H9 (cell line): Measurements from ENCODE around the gene PPP1R13B. TPM values are rescaled to one million over a fixed set of nuclear protein-coding genes. Genes with fewer than 3 reads are reported as not detected.

ENCODE experiments used
- DNase-seq: peaks from one replicate; pipeline ENCODE4 v3.0.0-alpha.2; 2017
- H2AFZ ChIP-seq: one replicate; pipeline ENCODE4 v1.6.1; 2013; ENCODE audit warnings: mild to moderate bottlenecking, low read length, control low read depth, moderate library complexity
- H2AK5ac ChIP-seq: 2 replicates; pipeline ENCODE4 v1.6.1; 2013; ENCODE audit warnings: low read length, control low read depth, mixed read lengths; ENCODE audit not compliant: insufficient read length
- H2BK120ac ChIP-seq: one replicate; pipeline ENCODE4 v1.6.1; 2013; ENCODE audit warnings: low read depth, mild to moderate bottlenecking, low read length, control low read depth, inconsistent platforms; ENCODE audit not compliant: poor library complexity, severe bottlenecking
- H2BK12ac ChIP-seq: 2 replicates; pipeline ENCODE4 v1.6.1; 2013; ENCODE audit warnings: low read length, control low read depth, mixed read lengths, low read depth; ENCODE audit not compliant: insufficient read length
- H2BK15ac ChIP-seq: 2 replicates; pipeline ENCODE4 v1.6.1; 2013; ENCODE audit warnings: low read depth, low read length, control low read depth
- H2BK20ac ChIP-seq: one replicate; pipeline ENCODE4 v1.6.1; 2013; ENCODE audit warnings: low read depth, mild to moderate bottlenecking, low read length, control low read depth, inconsistent platforms; ENCODE audit not compliant: poor library complexity, severe bottlenecking
- H2BK5ac ChIP-seq: 2 replicates; pipeline ENCODE4 v1.6.1; 2013; ENCODE audit warnings: low read length, control low read depth, mixed read lengths; ENCODE audit not compliant: insufficient read length
- H3K14ac ChIP-seq: 2 replicates; pipeline ENCODE4 v1.6.1; 2013; ENCODE audit warnings: low read length, control low read depth; ENCODE audit not compliant: insufficient read depth
- H3K18ac ChIP-seq: 2 replicates; pipeline ENCODE4 v1.6.1; 2013; ENCODE audit warnings: low read depth, mild to moderate bottlenecking, mixed read lengths, low read length, control low read depth; ENCODE audit not compliant: insufficient read length
- H3K23ac ChIP-seq: 2 replicates; pipeline ENCODE4 v1.6.1; 2013; ENCODE audit warnings: low read length, control low read depth, mixed read lengths, low read depth; ENCODE audit not compliant: insufficient read length
- H3K23me2 ChIP-seq: 2 replicates; pipeline ENCODE4 v1.6.1; 2013; ENCODE audit warnings: low read depth, mild to moderate bottlenecking, mixed read lengths, low read length, control low read depth; ENCODE audit not compliant: insufficient read length, poor library complexity, severe bottlenecking
- H3K27ac ChIP-seq: 2 replicates; pipeline ENCODE4 v1.5.1; 2013; ENCODE audit warnings: low read length, control low read depth, mixed read lengths, low read depth; ENCODE audit not compliant: insufficient read length
- H3K27me3 ChIP-seq: 2 replicates; pipeline ENCODE4 v1.6.1; 2013; ENCODE audit warnings: low read length, control low read depth, inconsistent platforms; ENCODE audit not compliant: insufficient read depth
- H3K4ac ChIP-seq: 2 replicates; pipeline ENCODE4 v1.6.1; 2013; ENCODE audit warnings: low read depth, mild to moderate bottlenecking, control low read depth, inconsistent platforms, low read length, moderate library complexity
- H3K4me1 ChIP-seq: 2 replicates; pipeline ENCODE4 v1.6.1; 2013; ENCODE audit warnings: low read length, control low read depth, inconsistent platforms; ENCODE audit not compliant: insufficient read depth
- H3K4me2 ChIP-seq: 2 replicates; pipeline ENCODE4 v1.6.1; 2013; ENCODE audit warnings: low read length, control low read depth, mixed read lengths; ENCODE audit not compliant: insufficient read length, insufficient read depth
- H3K56ac ChIP-seq: 2 replicates; pipeline ENCODE4 v1.6.1; 2013; ENCODE audit warnings: low read depth, mild to moderate bottlenecking, mixed read lengths, low read length, control low read depth; ENCODE audit not compliant: insufficient read length
- H3K79me1 ChIP-seq: 2 replicates; pipeline ENCODE4 v1.6.1; 2013; ENCODE audit warnings: low read depth, mild to moderate bottlenecking, moderate library complexity, low read length, control low read depth, inconsistent platforms; ENCODE audit not compliant: insufficient read depth, poor library complexity, severe bottlenecking
- H3K79me2 ChIP-seq: 2 replicates; pipeline ENCODE4 v1.6.1; 2013; ENCODE audit warnings: low read length, control low read depth, inconsistent platforms; ENCODE audit not compliant: insufficient read depth
- H3K9ac ChIP-seq: 2 replicates; pipeline ENCODE4 v1.6.1; 2013; ENCODE audit warnings: low read length, control low read depth, mixed read lengths; ENCODE audit not compliant: insufficient read length; ENCODE audit errors: extremely low read depth
- H3K9me3 ChIP-seq: one replicate; pipeline ENCODE4 v1.6.1; 2013; ENCODE audit warnings: low read depth, low read length, inconsistent platforms; ENCODE audit not compliant: control insufficient read depth
- H3T11ph ChIP-seq: one replicate; pipeline ENCODE4 v1.6.1; 2013; ENCODE audit warnings: mild to moderate bottlenecking, low read length, control low read depth, inconsistent platforms
- H4K20me1 ChIP-seq: one replicate; pipeline ENCODE4 v1.6.1; 2013; ENCODE audit not compliant: control insufficient read depth, insufficient read length, insufficient read depth
- H4K5ac ChIP-seq: 2 replicates; pipeline ENCODE4 v1.6.1; 2013; ENCODE audit warnings: low read depth, mild to moderate bottlenecking, mixed read lengths, low read length, control low read depth; ENCODE audit not compliant: insufficient read length
- H4K8ac ChIP-seq: replicated peaks from 2 replicates; pipeline ENCODE4 v1.6.1; 2013; ENCODE audit warnings: low read length, control low read depth, mixed read lengths, low read depth; ENCODE audit not compliant: insufficient read length
- H4K91ac ChIP-seq: 2 replicates; pipeline ENCODE4 v1.6.1; 2013; ENCODE audit warnings: low read depth, mild to moderate bottlenecking, moderate library complexity, mixed read lengths, low read length, control low read depth; ENCODE audit not compliant: insufficient read length
- H3K27ac Mint-ChIP-seq, 3 experiments: 2 replicates in 2 of 3; 3 replicates in 1 of 3; pipeline ENCODE4 v1.8.0; 2020 to 2021; ENCODE audit warnings: mixed read lengths in 3 of 3, mild to moderate bottlenecking in 1 of 3, moderate library complexity in 1 of 3
- H3K27me3 Mint-ChIP-seq: 2 replicates; pipeline ENCODE4 v1.8.0; 2021; ENCODE audit warnings: low read depth, mild to moderate bottlenecking, moderate library complexity, mixed read lengths
- H3K36me3 Mint-ChIP-seq, 3 experiments: 2 replicates in 2 of 3; 3 replicates in 1 of 3; pipeline ENCODE4 v1.8.0; 2020 to 2021; ENCODE audit warnings: low read depth in 3 of 3, mixed read lengths in 3 of 3; ENCODE audit not compliant: insufficient read depth in 1 of 3
- H3K4me1 Mint-ChIP-seq, 2 experiments: 2 replicates each; pipeline ENCODE4 v1.8.0; 2020; ENCODE audit warnings: mixed read lengths in 2 of 2
- H3K4me3 Mint-ChIP-seq, 2 experiments: 2 replicates in 1 of 2; 3 replicates in 1 of 2; pipeline ENCODE4 v1.8.0; 2020 to 2021; ENCODE audit warnings: mild to moderate bottlenecking in 2 of 2, mixed read lengths in 2 of 2, moderate library complexity in 1 of 2
- H3K9me3 Mint-ChIP-seq, 2 experiments: 2 replicates in 1 of 2; 3 replicates in 1 of 2; pipeline ENCODE4 v1.8.0; 2020; ENCODE audit warnings: mild to moderate bottlenecking in 2 of 2, mixed read lengths in 2 of 2, moderate library complexity in 1 of 2
- CTCF ChIP-seq: fragments of 200-600 bp; sonication (generic); conservative IDR thresholded peaks from 3 replicates; pipeline ENCODE4 v1.8.0; 2021; ENCODE audit warnings: antibody characterized with exemption, mild to moderate bottlenecking
- WGBS: extraction: QIAGEN DNeasy Blood & Tissue Kit; methylation state at CpG from one replicate; pipeline ENCODE4 v1.1.7; 2013; ENCODE audit warnings: missing lambda C conversion rate, low lambda C conversion rate, mixed read lengths; ENCODE audit not compliant: insufficient read length; ENCODE audit errors: extremely low coverage; 5-methylcytosine and 5-hydroxymethylcytosine counted together
- total RNA-seq: library from RNA; stranded (reverse); gene quantifications from 2 replicates; pipeline ENCODE4 v1.2.1, GENCODE V29; 2021

PPP1R13B gene
- total RNA-seq, 1 experiment from 2014 or later: 6.0 TPM

GRCh38 chr14:103731481-103731880, 115.9 kb downstream of the PPP1R13B start:
- Histone ChIP-seq H2AFZ (no peak overlapping the region), H3K56ac (no peak overlapping the region), H3K79me2 (no peaks in the 10 kb centered on the region), H3K79me1 (no peaks in the 10 kb centered on the region), H4K91ac (peak overlapping the region; percentile 2), H3K9ac (no peak overlapping the region), H3K27ac (no peak overlapping the region), H4K20me1 (peaks cover 3% of the 10 kb centered on the region), H3K4me1 (no peaks in the 10 kb centered on the region), H3K23ac (no peak overlapping the region), H3K23me2 (no peaks in the 10 kb centered on the region), H3K4ac (no peak overlapping the region), H4K5ac (no peak overlapping the region), H2BK5ac (no peak overlapping the region), H4K8ac (no peak overlapping the region), H3K9me3 (no peaks in the 10 kb centered on the region), H3K18ac (no peak overlapping the region), H2BK12ac (no peak overlapping the region), H2BK15ac (no peak overlapping the region), H3T11ph (no peak overlapping the region), H3K27me3 (no peaks in the 10 kb centered on the region), H2BK120ac (no peak overlapping the region), H3K4me2 (no peak overlapping the region), H2AK5ac (no peak overlapping the region), H2BK20ac (no peak overlapping the region), H3K14ac (no peak overlapping the region)
- peaks cover 2 to 44% (median 34%) of the 10 kb centered on the region in 3 experiments; a peak in 6 of 7 replicates for H3K36me3 Mint-ChIP-seq
- no peak for TF ChIP-seq CTCF
- H3K4me3 Mint-ChIP-seq: no peak overlapping the region
- H3K4me1 Mint-ChIP-seq: peaks cover 0 to 3% of the 10 kb centered on the region in 2 experiments; a peak in 1 of 4 replicates
- no peaks in the 10 kb centered on the region for H3K27me3 Mint-ChIP-seq
- DNase-seq: no peak
- WGBS: no CpG with 5 or more reads among the region's 15 CpGs
- H3K27ac Mint-ChIP-seq: peak overlapping the region in 1 of 3 experiments; percentile 85; a peak in 1 of 7 replicates
- H3K9me3 Mint-ChIP-seq: no peaks in the 10 kb centered on the region
